Measurements from ENCODE around the gene SLC22A31.
A peak's percentile ranks its signal among the peaks of the same experiment; 100 is the strongest.
"Not testable (repeated sequence)": the region's sequence is repeated elsewhere in the genome, so short reads cannot be mapped to it uniquely, and the experiment has no call there.

Gene SLC22A31

GRCh38 chr16:89200124-89200849 is at the start of gene SLC22A31:
TSS of gene SLC22A31 (minus strand) at chr16:89200537. CDS start at chr16:89200501, 36 bp downstream.
- TF ChIP-seq CTCF (IDR thresholded peaks at IDR 0.05), result no peak
- intact Hi-C loops (cut with DNase I; ENCODE audit: low total_unique reads), result no loop called here
- Histone ChIP-seq H3K27me3 (peaks cover 0 to 71% of the 10 kb centered on the region in 2 donors), H3K4me1 (peaks cover 0 to 18% (median 6%) of the 10 kb centered on the region in 4 donors), H3K4me3 (peak within 1 kb of the TSS; percentile 2 to 17), H3K27ac (no peak within 1 kb of the TSS), H3K36me3 (no peaks in the 10 kb centered on the region), H3K9me3 (no peaks in the 10 kb centered on the region)
- DNase-seq, result no peak

- Histone ChIP-seq H3K9me3 (no peaks in the 10 kb centered on the region), H3K4me3 (peak overlapping the region; percentile 50 to 58), H3K27ac (no peak overlapping the region), H3K27me3 (peaks cover 0 to 16% of the 10 kb centered on the region in 2 donors), H3K4me1 (peaks cover 5 to 13% (median 9%) of the 10 kb centered on the region in 4 donors), H3K36me3 (no peaks in the 10 kb centered on the region)
- intact Hi-C loops (cut with DNase I; ENCODE audit: low total_unique reads), result loop anchor here (10.0 kb wide), 1 partner anchor 256 kb away; the partner anchor contains the start of gene SPG7
- no peak for DNase-seq
- TF ChIP-seq CTCF (IDR thresholded peaks at IDR 0.05), result no peak
These were observed 48.1 kb upstream of the SLC22A31 start for GRCh38 chr16:89248196-89248982.

- H3K36me3 ChIP-seq, DNase-seq, H3K9me3 ChIP-seq, H3K27ac ChIP-seq: not testable (repeated sequence)
- Histone ChIP-seq H3K4me3 (peak overlapping the region; percentile 50 to 58), H3K27me3 (peaks cover 0 to 16% of the 10 kb centered on the region in 2 donors), H3K4me1 (peaks cover 5 to 13% (median 9%) of the 10 kb centered on the region in 4 donors)
- intact Hi-C loops (cut with DNase I; ENCODE audit: low total_unique reads), result loop anchor here (10.0 kb wide), 1 partner anchor 257 kb away; the partner anchor contains the start of gene SPG7
These were observed 47.4 kb upstream of the SLC22A31 start for GRCh38 chr16:89247734-89248075.

- intact Hi-C loops (cut with DNase I; ENCODE audit: low total_unique reads), result loop anchor here (10.0 kb wide), 1 partner anchor 258 kb away; the partner anchor contains the start of gene SPG7
- Histone ChIP-seq H3K4me3 (peak overlapping the region; percentile 50 to 58), H3K9me3 (no peaks in the 10 kb centered on the region), H3K27ac (peak overlapping the region in 1 of 2 donors; percentile 37), H3K36me3 (no peaks in the 10 kb centered on the region), H3K27me3 (peaks cover 0 to 16% of the 10 kb centered on the region in 2 donors), H3K4me1 (peaks cover 5 to 13% (median 9%) of the 10 kb centered on the region in 4 donors)
- TF ChIP-seq CTCF (IDR thresholded peaks at IDR 0.05), result no peak
- peak; percentile 64 to 89 for DNase-seq
These were observed 46.8 kb upstream of the SLC22A31 start for GRCh38 chr16:89246903-89247733.

- Histone ChIP-seq H3K27me3 (peaks cover 0 to 16% of the 10 kb centered on the region in 2 donors), H3K4me3 (peak overlapping the region; percentile 50 to 58), H3K27ac (no peak overlapping the region), H3K36me3 (no peaks in the 10 kb centered on the region), H3K4me1 (peaks cover 5 to 19% (median 14%) of the 10 kb centered on the region in 4 donors), H3K9me3 (no peaks in the 10 kb centered on the region)
- DNase-seq, result no peak
- intact Hi-C loops (cut with DNase I; ENCODE audit: low total_unique reads), result loop anchor here (10.0 kb wide), 1 partner anchor 258 kb away; the partner anchor contains the start of gene SPG7
- no peak for TF ChIP-seq CTCF (IDR thresholded peaks at IDR 0.05)
These were observed 46.1 kb upstream of the SLC22A31 start for GRCh38 chr16:89246383-89246902.
